Activated T-cell treated with anti-CD3 and anti-CD28 coated beads, Interleukin-2, amount 50 U/mL, for 24 hours (primary cell): ENCODE data around the gene LRRC37A2.
A peak's percentile ranks its signal among the peaks of the same experiment; 100 is the strongest.
"Not testable (repeated sequence)": the region's sequence is repeated elsewhere in the genome, so short reads cannot be mapped to it uniquely, and the experiment has no call there.

ENCODE experiments used
- DNase-seq: peaks from one replicate; pipeline ENCODE4 v3.0.0-alpha.2; 2020
- H3K27ac Mint-ChIP-seq: 2 replicates; pipeline ENCODE4 v1.8.0; 2020; ENCODE audit warnings: mild to moderate bottlenecking, mixed read lengths
- H3K27me3 Mint-ChIP-seq: 2 replicates; pipeline ENCODE4 v1.8.0; 2020; ENCODE audit warnings: mixed read lengths
- H3K36me3 Mint-ChIP-seq: 2 replicates; pipeline ENCODE4 v1.8.0; 2020; ENCODE audit warnings: low read depth, mixed read lengths
- H3K4me1 Mint-ChIP-seq: 2 replicates; pipeline ENCODE4 v1.8.0; 2020; ENCODE audit warnings: low read depth, mixed read lengths
- H3K4me3 Mint-ChIP-seq: 2 replicates; pipeline ENCODE4 v1.8.0; 2020; ENCODE audit warnings: mild to moderate bottlenecking, moderate library complexity, mixed read lengths
- H3K9me3 Mint-ChIP-seq: 2 replicates; pipeline ENCODE4 v1.8.0; 2020; ENCODE audit warnings: mixed read lengths

LRRC37A2 gene

DNA sequence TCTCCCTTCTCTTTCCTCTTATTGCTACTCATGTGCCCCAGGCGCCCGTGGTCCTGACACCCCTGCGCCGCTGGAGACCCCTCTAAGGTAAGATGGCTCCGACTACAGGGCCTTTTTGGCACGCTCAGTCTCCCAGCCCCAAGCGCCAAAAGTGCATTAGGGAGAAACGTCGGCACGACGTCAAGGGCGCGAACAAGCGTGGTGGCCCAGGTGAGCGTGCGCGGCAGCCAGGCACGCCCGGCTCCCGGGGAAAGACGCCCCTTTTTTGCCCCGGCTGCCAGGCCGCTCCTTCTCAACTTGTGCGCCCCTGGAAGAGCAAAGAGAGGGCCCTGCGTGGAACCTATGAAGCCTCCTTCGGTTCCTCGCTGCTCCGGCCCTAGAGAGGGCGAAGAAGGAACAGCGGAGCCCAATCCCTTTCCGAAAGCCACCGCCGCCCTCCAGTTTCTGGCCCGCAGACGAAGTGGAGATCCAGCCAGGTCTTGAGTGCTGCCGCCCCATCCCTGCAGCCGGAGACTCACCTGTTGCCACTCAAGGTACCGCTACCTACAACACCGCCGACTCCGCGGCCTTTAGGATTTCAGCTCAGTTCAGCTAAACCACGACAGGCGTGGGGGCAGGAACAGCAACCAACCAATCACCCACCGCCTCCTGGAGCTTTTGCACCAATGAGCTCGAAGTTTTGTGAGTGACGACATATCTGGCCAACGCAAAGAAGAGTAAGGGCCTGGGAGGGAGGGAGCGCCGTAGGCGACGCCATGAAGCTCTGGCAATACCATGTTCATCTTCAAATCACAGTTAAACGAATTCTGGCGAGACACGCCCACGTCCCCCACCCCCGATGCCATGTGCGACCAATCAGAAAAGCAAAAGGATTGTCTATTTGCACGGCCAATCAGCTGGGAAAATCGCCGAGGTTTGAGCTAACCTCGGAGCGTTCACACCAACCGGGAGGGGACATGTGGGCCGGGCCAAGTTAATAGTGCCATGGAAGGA is 67.1 kb downstream of the LRRC37A2 start, which contains the start of gene ARL17A:
Gene ARL17A (minus strand): TSS at position 609 of the 993 bp plus-strand sequence. CDS start 3,369 bp downstream, outside the sequence.
- H3K27ac Mint-ChIP-seq, H3K9me3 Mint-ChIP-seq, H3K4me3 Mint-ChIP-seq, H3K27me3 Mint-ChIP-seq, H3K36me3 Mint-ChIP-seq, H3K4me1 Mint-ChIP-seq: not testable (repeated sequence)
- peak; percentile 68 for DNase-seq

DNA sequence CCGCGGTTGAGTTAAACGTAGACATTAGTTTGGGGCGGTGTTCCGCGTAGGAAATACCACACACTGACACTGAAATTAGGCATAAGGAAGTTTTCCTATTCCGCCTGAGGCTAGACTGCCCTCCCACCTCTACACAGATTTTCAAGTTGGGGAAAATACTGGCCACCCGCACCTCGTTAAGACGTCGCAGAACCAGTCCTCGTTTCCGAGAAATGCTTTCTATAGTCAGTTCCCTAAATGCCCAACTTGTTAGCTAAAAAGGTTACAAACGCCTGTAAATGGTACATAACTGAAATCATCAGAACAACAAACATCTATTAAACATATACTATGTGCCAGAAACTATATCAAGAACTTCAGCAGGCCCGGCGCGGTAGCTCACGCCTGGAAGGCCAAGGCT is 67.8 kb downstream of the LRRC37A2 start:
- not testable (repeated sequence) for H3K9me3 Mint-ChIP-seq, H3K27ac Mint-ChIP-seq, H3K36me3 Mint-ChIP-seq, H3K27me3 Mint-ChIP-seq, H3K4me3 Mint-ChIP-seq, DNase-seq, H3K4me1 Mint-ChIP-seq

- H3K4me3 Mint-ChIP-seq, H3K9me3 Mint-ChIP-seq, DNase-seq, H3K27me3 Mint-ChIP-seq, H3K36me3 Mint-ChIP-seq, H3K27ac Mint-ChIP-seq, H3K4me1 Mint-ChIP-seq: not testable (repeated sequence)
Observed at GRCh38 chr17:46585444-46585843, 73.2 kb downstream of the LRRC37A2 start.

DNA sequence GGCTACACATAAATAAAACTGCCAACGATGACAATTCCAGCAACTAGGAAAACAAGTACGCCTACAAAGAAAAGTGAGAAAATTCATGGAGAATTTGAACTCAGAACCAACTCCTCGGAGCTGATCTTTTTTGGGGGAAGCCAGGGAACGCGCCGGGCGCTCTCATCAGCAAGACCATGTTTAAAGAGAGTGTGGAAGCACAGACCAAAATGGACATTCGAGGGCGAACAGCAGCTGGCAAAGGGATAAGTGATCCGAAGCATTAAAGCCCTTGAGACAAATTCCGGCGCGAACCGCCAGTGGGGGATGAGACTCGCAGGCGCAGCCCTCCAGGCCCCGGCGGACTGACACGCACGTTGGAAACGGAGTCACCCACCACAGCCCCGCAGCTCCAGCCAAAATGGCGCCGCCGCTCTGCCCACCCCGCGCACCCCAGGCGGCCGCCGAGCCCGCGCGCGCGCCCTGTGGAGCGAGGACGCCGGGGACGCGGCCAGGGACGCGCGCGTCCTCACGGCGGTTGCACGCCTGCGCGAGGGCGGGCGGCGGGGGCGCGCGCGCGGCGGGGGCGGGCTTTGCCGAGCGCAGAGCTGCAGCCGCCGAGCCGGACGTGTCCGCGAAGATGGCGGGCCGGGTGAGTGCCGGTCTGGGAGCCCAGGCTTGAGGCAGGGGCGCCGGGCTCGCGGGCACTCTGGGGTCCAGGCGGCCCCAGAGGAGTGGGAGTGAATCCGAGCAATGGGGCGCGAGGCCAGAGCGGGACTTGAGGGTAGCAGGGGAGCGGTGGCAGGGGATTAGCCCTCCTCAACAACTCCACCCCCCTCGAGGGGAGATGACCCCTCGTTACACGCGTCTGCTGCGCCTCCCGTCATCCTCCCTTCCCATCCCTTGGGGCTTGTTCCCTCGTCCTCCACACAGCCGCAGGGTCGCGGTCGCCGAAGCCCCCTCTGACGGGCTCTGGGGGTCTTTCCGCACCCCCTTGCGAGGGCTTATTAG is 78.2 kb downstream of the LRRC37A2 start, which contains the start of gene NSF:
Gene NSF (plus strand): TSS at position 513 of the 990 bp plus-strand sequence. CDS start 107 bp downstream, at position 620.
- H3K36me3 Mint-ChIP-seq, DNase-seq, H3K27me3 Mint-ChIP-seq, H3K9me3 Mint-ChIP-seq, H3K27ac Mint-ChIP-seq, H3K4me1 Mint-ChIP-seq, H3K4me3 Mint-ChIP-seq: not testable (repeated sequence)

GRCh38 chr17:46591332-46591731 is 79.1 kb downstream of the LRRC37A2 start:
- H3K27ac Mint-ChIP-seq, H3K4me3 Mint-ChIP-seq, H3K36me3 Mint-ChIP-seq, H3K4me1 Mint-ChIP-seq, H3K9me3 Mint-ChIP-seq, H3K27me3 Mint-ChIP-seq, DNase-seq: not testable (repeated sequence)

DNA sequence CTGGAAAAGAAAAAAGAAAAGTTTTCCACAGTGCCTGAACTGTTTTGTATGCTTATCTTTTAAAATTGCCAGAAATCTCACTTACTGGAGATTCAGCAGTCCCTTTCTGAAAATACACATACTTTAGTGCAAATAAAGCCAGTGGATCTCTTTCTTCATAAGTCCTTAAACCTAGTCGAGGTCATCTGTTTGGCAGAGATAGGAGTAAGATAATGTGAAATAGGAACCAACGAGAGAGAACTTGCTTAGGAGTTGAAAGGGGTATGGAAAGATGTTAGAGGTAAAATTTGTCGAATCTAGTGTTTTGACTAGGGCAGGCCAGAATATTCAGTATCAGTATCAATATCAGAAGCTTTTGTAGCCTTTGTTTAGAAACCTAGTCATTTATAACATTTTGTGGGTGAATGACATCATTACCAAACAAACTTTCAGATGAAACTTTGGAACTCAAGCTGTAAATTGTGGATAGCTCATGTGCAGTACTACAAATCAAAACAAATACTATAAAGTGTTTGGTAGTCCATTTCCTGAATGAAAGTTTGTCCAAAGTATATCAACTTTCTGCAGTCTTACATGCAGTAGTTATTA is 86.2 kb downstream of the LRRC37A2 start:
- not testable (repeated sequence) for H3K4me3 Mint-ChIP-seq, H3K27ac Mint-ChIP-seq, H3K9me3 Mint-ChIP-seq, H3K4me1 Mint-ChIP-seq, DNase-seq, H3K27me3 Mint-ChIP-seq, H3K36me3 Mint-ChIP-seq

- H3K36me3 Mint-ChIP-seq, H3K4me1 Mint-ChIP-seq, H3K9me3 Mint-ChIP-seq, H3K27ac Mint-ChIP-seq, DNase-seq, H3K4me3 Mint-ChIP-seq, H3K27me3 Mint-ChIP-seq: not testable (repeated sequence)
Observed at GRCh38 chr17:46600767-46601166, 88.5 kb downstream of the LRRC37A2 start.

DNA sequence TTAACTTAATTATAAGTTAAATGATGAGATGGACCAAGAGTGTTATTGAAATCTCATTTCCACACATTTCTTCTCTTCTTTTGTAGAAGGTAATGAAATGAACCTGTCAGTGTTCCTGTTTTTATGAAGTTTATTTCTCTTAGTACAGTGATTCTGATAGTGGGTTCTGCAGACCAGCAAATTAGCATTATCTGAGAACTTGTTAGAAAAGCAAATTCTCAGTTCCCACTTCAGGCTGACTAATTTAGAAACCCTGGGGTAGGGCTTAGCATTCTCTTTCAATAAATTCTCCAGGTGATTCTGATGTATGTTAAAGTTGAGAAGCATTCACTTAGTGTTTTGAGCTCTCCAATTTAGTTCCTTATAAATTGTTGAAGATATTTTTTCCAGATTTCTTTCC is 90.9 kb downstream of the LRRC37A2 start:
- not testable (repeated sequence) for H3K4me3 Mint-ChIP-seq, DNase-seq, H3K27me3 Mint-ChIP-seq, H3K27ac Mint-ChIP-seq, H3K4me1 Mint-ChIP-seq, H3K36me3 Mint-ChIP-seq, H3K9me3 Mint-ChIP-seq
